Right lung (tissue), 5 donors: Measurements from ENCODE around the gene DERL2. TPM values are rescaled to one million over a fixed set of nuclear protein-coding genes. Genes with fewer than 3 reads are reported as not detected.
A peak's percentile ranks its signal among the peaks of the same experiment; 100 is the strongest.

ENCODE experiments used
- DNase-seq, 2 donors: peaks; one replicate each; pipeline ENCODE4 v3.0.0-alpha.2; 2013
- polyA plus RNA-seq, 5 donors: library from polyadenylated mRNA; unstranded; fragments of 120-200 nt; gene quantifications; one replicate each; pipeline versions ENCODE4 v1.2.1 to v1.2.3, GENCODE V29; 2013; ENCODE audit warnings: inconsistent platforms in 1 of 5, low replicate concordance in 1 of 5; ENCODE audit not compliant: insufficient read length in 5 of 5, insufficient read depth in 1 of 5

Gene DERL2
- polyA plus RNA-seq, 5 donors, result 68.1 to 82.1 (median 69.4) TPM

DNA sequence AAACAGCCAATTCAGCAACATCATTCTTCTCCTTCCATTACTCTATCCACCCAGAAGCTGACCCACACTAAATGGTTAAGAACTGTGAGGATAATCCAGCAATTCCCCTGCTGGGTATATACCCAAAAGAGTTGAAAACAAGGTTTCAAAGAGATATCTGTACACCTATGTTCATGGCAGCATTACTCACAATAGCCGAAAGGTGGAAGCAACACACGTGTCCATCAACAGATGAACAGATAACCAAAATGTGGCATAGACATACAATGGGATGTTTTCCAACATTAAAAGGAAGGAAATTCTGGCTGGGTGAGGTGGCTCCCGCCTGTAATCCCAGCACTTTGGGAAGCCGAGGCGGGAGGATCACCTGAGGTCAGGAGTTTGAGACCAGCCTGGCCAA is 20.3 kb upstream of the DERL2 start:
- DNase-seq, result no peak

DNA sequence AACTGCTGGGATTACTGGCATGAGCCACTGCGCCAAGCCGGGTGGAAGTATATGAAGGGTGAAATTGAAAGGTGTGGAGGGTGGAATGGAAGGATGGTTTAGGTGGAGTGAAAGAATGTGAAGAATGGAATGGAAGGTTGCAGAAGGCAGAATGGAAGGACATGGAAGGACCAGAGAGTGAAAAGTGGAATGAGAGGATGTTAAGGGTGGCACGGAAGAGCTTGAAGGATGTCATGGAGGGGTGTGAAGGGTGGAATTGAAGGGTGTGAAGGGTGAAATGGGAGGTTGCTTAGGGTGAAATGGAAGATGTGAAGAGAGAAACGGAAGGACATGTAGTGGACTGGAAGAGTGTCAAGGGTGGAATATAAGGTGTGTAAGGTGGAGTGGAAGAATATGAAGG is 16.6 kb upstream of the DERL2 start:
- no peak for DNase-seq

DNA sequence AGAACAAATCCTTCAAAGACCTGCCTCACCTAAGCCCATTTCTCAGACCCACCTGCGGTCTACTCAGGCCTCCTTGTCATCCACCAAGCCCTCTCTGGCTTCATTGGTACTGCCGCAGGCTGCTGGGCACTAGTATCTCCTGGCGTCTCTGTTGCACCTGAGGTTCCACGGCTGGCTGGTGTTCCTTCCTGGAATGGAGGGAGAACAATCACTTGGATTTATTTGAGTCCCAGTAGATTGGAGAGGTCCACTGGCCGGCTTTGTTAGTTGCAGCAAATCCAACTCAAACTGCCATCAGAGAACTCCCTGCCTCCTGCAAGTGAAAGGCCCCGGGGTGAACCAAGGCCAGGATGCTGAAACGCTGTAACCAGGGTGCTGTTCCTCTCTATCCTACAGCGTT is 15.7 kb upstream of the DERL2 start:
- DNase-seq, result no peak

DNA sequence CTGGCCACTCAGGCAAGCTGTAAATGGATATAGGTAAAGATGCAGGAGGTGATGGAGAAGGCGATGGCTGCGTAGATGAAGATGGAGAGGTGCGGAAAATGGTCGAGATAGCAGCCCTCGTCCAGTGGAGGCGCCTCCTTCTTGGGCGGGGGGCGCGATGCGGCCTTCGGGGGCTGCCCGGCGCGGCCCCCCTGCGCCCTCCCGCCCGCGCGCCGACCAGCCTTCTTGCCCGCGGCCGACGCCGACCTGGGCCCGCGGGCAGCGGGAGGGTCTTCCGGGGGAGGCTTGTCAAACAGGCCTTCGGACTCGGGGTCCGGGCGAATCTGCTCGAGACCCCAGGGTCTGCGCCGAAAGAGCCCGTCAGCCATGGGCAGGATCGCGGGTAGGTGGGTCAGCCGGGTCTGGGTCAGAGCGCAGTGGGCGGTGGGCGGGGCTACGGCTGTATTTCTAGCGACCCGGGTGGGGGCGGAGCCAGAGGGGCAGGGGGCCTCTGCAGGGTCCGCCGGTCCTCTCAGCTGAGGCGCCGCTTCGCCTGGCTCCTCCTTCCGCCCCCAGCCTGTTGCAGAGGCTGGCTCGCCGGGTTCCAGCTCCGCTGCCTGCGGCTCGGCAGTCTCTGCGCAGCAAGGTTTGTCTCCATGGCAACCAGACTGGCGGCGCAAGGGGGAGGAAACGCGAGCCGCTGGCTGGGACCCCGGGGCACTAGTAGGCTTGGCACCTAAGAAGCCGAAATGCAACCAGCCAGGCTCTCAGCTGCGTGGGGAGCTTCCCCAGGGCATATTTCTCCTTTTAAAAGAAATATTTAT is 14.8 kb upstream of the DERL2 start:
- peak; percentile 89 to 93 for DNase-seq

DNA sequence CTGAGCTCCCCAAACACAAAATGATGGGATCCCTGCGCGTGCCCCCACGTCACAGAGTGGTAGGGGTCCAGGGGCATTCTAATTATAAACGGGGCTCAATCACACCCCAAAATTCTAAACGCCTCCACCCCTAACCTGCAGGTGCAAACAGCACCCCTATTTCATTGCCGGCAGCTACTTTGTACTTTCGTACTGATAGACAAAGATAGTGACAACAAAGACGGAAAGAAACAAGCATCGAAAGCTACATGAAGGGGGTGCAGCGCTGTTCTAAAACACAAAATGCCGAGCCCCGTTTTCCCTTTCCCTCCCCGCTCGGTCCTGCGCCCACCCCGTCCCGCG is 14.2 kb upstream of the DERL2 start:
- peak; percentile 10 to 11 for DNase-seq

DNA sequence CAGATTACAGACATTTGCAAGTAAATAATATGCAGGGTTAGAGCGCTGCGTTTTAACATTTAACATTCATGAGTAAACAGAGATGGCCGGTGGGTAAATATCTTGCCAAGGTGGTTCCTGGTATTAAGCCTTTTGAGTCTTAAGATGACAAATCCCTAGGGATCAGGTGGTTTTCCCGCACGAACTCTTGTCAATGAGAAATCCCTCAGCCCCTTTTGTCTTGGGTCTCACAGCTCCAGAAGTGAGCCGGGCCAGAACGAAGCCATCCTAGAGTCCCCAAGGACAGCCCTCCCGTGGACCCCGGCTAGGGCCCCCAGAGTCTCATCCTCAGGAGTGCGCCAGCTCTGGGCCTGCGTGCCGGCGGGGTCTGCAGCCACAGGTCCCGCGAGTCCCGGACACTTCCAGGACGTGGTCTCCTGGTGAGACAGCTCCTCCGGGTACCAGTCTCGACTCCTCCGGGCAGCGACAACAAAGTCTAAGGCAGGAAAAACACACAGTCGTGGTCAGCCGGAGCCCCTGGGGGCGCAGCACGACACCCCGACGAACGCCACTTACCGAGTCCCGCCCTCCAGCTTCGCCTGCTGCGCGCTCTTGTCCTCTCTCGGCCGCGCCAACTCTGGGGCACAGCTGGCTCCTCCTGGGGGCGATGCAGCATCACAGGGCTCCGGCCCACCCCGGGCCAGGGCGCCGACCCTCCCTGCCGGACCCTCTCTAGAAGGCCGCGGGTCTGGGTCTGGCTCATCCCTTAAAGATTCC is 13.7 kb upstream of the DERL2 start:
- peak in 1 of 2 donors; percentile 13 for DNase-seq

DNA sequence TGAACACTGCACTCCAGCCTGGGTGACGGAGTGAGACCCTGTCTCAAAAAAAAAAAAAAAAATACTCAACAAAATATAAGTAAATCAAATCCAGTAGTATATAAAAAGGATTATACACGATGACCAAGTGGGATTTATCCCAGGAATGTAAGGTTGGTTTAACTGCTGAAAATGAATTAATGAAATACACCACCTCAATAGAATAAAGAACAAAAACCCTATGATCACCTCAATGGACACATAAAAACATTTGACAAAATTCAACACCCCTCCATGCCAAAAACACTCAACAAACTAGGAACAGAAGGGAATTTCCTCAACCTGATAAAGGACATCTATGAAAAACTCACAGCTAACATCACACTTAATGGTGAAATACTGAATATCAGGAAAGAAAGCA is 7.0 kb upstream of the DERL2 start:
- DNase-seq, result no peak

DNA sequence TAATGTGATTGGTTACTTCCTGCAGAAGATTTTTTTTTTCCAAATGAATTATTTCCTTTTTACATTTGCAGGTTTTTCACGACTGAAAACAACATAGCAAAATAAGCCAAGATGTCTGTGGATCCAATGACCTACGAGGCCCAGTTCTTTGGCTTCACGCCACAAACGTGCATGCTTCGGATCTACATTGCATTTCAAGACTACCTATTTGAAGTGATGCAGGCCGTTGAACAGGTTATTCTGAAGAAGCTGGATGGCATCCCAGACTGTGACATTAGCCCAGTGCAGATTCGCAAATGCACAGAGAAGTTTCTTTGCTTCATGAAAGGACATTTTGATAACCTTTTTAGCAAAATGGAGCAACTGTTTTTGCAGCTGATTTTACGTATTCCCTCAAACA is 2.8 kb upstream of the DERL2 start:
- no peak for DNase-seq

DNA sequence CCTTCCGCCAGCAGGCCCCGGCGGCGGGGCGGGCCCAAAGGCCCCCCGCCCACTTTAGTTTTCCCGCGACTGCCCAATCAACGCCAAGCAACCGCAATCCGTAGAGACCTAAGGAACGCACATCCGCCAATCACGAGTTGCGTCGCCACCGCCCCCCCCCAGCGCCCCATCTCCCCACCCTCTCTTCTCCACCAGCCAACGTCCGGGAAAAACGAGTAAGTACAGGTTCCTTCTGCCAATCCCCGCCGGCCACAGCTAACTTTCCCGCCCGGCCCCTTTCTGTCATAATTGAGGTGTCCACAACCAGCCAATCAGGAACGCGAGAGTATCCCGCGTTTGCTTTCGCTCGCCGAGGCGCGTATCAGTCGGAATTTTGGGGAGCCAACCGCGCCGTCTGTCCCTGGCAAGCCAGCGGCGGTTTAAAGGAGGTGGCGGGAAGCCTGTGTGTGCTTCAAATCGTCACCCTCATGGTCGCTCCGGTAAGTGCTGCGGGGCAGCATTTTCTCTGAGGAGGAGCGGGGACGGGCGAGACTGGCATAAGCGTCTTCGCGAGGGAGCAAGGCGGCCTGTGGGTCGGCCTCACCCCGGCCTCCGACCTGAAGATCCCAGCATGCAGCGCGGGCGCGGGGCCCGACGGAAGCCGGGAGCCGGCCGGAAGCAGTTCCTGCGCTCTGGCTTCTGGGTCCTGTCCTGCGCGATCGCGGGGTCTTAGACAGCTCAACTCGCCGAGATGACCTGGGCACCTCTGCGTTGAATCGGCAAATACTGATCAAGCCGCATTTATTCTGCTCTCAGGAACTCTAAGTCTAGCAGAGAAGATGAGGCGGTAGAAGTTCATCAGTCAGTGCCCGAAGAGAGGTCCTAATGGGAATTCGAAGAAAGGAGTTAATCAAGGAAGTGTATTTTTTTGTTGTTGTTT is 487 bp upstream of the DERL2 start, which contains the start of gene MIS12:
Gene MIS12 (plus strand): TSS at position 361 of the 919 bp plus-strand sequence. CDS start 2,297 bp downstream, outside the sequence.
- peak; percentile 98 to 99 for DNase-seq

DNA sequence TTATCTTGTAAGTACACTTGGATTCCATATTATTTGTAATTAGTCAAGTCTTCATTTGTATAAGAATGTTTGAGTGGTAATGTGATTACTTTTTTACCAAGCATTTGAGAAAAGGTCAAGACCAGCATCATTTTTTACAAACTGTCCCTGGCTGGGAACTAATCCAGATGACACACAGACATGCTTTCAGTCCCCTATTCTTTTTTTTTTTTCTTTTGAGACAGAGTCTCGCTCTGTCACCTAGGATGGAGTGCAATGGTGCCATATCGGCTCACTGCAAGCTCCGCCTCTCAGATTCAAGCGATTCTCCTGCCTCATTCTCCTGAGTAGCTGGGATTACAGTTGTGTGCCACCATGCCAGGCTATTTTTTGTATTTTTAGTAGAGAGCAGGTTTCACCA is 4.5 kb downstream of the DERL2 start:
- no peak for DNase-seq

DNA sequence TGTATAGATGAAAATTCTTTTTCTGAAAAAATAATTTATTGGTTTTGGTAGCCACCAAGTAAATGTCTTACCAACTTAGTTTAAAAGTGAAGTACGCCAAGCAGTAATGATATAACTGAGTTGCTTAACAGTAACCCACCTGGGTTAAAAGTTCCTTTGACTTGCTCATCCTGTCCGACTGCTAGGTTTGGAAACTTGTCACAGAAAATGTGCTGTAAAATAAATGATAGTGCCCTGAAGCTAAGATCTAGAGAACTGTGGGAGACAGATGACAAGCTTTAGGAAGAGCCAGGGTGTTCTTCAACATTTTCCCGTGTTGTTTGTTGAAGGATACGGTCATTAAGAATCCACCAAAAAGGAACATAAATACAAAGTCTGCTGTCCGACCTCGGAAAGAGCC is 5.0 kb downstream of the DERL2 start:
- no peak for DNase-seq

DNA sequence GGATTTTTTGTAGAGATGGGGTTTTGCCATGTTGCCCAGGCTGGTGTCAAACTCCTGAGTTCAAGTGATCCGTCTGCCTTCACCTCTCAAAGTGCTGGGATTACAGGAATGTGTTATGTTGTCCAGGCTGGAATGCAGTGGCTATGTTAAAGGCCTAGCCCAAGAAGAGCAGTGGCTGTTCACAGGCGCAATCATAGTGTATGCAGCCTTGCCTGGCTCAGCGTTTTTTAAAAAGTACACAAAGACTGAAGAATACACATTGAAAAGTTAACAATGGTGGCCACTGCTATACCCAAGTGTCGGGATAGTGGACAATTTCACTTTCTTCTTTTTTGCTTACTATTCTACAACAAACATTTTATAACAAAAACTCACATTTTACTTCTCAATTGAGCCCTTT is 7.0 kb downstream of the DERL2 start:
- DNase-seq, result no peak

DNA sequence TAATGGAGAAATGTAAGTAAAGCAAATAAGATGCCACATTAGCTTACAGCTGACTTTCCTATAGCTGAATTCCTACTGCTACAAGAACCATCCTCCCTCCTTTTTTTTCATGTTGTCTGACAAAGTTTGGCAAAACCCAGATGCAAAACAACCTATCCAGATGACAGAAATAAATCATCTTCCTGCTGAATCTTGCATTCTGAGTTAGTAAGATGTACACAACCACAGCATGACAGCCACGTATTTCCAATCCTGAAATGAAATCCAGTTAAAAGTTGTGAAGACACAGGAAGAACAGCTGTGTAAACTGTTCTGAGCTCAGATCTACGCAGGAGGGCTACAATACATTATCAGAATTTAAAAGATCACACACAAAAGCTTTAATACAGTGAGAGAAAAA is 12.1 kb downstream of the DERL2 start:
- no peak for DNase-seq

DNA sequence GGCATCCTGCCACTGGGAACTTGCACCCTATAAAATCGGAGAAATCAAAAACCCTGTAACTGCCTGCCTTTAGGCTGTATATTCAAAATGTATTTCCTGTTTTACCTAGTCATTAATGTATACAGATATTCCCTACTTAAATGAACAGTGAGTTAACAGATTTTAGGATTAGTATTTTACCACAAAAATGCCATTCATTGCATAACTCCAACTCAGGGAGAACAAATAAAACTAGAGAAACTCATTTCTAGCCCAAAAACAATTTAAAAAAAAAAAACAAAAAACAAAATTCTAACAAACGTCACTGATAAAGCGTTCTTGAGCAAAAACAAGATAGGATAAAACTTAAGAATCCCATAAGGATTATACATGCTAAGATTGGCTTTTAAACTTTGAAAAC is 13.5 kb downstream of the DERL2 start:
- DNase-seq, result no peak

DNA sequence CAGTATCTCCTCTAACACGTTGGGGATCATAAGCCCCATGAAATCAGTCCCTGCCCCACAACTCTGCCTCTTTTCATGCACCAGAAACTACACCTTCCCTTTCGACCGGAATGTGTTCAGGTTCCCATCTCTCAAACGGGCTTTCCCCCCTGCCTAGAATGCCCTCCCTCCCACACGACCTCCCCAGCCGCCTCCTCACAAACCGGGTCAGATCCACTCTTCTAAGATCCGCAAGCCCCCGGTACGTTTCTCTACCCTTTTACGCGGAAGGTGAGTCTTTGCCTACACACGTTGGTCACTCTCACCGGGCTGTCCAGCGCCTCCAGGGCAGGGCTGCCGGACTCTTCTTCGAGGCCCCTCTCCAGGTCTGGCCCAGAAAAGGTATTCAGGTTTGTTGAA is 17.9 kb downstream of the DERL2 start:
- DNase-seq, result no peak

DNA sequence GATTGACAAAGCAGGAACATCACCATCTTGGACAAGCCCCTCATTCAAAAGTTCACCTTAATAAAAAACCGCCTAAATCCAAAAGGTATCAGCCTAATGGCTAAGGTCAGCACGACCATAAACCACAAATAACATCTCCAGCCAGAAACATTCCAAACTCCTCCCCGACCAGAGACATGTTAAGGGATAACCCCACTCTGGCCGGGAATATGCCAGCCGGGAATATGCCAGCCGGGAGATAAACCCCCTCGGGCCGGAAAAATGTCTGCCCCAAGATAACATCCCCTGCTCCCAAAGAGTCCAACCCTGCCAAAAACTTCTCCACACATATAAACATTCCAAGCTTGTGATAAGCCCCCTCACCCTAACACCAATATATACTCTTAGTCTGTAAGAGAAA is 18.6 kb downstream of the DERL2 start:
- DNase-seq, result no peak

DNA sequence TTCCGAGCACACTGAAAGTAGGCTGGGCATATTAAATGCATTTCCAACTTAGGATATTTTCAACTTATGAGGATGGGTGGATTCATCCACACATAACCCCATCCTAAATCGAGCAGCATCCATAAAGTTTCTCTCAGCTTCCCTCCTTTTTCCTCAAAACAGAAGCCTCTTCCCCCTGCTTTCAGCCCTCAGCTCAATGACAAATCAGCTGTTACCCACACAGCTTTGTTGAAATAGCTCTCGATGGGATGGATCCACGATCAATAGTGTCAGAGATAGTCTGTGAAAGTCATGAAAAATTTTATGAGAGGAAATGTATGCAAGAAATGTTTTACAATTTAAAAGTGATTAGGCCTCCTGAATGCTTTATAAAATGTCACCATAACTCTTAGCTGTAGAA is 19.7 kb downstream of the DERL2 start:
- no peak for DNase-seq

DNA sequence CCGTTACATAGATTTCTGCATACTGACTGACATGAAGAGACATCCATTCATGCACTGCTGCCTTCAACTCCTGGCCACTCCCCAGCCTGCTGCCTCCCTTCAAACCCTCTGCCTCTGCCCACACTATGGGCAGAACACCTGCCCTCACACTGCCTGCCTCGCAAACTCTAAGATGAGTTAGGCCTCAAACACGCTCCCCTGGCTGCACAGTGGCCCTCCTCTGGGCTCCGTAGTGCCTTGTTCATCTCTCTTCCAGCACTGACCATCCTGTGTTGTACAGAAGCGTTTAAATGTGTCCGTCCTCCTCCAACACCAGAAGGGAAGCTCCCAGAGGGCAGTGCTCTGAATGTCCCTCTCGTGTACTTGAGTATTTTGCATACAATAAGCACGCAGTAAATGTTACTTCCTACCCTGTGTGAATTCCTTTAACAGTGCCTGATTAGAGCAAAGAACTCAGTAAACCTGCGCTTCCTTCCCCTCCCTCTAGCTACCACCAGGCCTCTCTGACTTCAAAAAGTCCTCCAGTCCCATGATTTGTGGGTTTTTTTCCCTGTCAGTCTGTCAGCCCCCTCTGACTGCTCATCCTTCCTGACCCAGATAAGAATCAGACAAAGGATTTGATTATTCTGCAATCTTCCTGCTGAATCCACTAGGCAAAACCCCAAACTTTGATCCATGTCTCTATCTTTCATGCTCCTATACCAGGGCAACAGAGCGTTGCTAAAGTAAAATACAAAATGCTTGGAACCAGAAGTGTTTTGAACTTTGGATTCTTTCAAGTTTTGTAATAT is 21.1 kb downstream of the DERL2 start:
- no peak for DNase-seq

DNA sequence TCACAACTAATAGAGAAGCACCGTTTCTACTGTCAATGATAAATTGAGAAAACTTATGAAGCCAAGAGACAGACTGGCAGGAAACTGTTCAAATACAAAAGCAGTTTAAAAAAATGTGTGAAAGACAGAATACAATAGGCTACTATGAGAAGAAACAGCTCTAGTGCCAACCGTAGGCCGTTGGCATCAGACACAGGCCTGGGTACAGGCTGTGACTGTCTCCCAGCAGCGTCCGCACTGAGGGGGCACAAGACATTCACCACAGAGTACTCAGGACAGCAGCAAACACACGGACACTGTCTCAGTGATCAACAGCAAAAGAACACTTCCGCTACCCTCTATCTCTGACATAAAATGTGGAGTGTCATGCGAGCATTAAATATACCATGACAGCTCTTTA is 39.2 kb downstream of the DERL2 start:
- DNase-seq, result no peak

DNA sequence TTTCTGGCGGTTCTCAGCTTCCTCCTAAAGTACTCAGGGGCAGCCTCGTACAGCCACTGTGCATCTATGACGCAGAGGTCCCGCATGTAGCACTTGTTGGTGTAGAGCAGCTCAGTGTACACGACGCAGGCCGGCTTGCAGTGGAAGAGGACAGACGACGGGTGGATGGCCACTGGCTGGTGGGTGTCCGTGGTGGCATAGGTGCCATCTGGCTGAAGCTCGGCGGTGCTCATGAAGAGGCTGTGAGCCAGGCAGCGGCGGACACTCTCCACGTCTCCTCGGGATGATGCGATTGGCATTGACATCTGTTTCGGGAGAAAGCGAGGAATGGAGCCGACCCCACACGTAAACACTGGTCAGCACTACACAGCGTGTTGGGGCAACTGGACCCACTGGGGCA is 41.8 kb downstream of the DERL2 start:
- no peak for DNase-seq

DNA sequence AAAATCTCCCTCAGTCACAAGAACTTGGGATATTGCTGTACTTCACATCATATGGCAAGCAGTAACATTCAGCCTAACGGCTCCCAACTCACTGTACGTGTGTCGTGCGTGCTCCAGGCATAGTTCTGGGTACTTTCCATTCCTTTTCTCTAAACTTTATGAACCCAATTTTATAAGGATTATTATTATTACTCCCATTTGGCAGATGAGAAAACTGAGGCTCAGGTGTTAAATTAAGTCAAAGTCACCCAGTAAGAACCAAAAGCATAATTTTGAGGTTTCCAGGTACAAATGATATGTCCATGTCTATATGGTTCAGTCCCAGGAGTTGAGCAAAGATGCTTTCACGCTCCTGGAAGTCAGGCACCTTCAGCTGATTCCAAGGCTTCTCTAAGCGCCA is 42.2 kb downstream of the DERL2 start:
- DNase-seq, result no peak

DNA sequence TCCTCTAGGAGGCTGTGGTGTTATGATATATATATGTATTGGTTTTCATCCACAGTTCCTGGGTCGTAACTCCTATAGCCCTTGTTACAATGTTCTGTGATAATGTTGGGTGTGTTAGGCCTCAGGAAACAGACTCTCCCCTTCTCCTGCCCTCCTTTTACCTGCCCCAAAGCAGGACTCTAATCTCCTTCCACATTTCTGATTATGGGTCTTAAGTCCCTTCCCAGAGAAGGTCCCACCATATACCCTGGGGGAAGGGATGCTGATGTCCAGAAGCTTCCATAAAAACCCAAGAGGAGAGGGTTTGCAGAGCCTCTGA is 46.6 kb downstream of the DERL2 start:
- DNase-seq, result no peak
